ENCODE results near the gene FLT4.

The FLT4 gene

GRCh38 chr5:180640861-180641565, 8.4 kb downstream of the FLT4 start:
- no peak for DNase-seq

GRCh38 chr5:180640611-180640860, 8.9 kb downstream of the FLT4 start:
- no peak for DNase-seq

GRCh38 chr5:180639741-180640610, 9.4 kb downstream of the FLT4 start:
- no peak for DNase-seq

GRCh38 chr5:180639287-180639686, 10.1 kb downstream of the FLT4 start:
- DNase-seq, result no peak

GRCh38 chr5:180637962-180638680, 11.3 kb downstream of the FLT4 start:
- no peak for DNase-seq

- DNase-seq, result no peak
These were observed 12.9 kb downstream of the FLT4 start for GRCh38 chr5:180636403-180637075.

- no peak for DNase-seq
These were observed 13.4 kb downstream of the FLT4 start for GRCh38 chr5:180636016-180636402.

- DNase-seq, result no peak
These were observed 15.9 kb downstream of the FLT4 start for GRCh38 chr5:180633283-180634177.

- DNase-seq, result no peak
These were observed 16.6 kb downstream of the FLT4 start for GRCh38 chr5:180632768-180633167.

- DNase-seq, result no peak
These were observed 17.6 kb downstream of the FLT4 start for GRCh38 chr5:180631549-180632383.

GRCh38 chr5:180630426-180630825, 19.0 kb downstream of the FLT4 start:
- DNase-seq, result no peak

GRCh38 chr5:180629831-180630382, 19.5 kb downstream of the FLT4 start:
- DNase-seq, result no peak

GRCh38 chr5:180628827-180629750, 20.3 kb downstream of the FLT4 start:
- DNase-seq, result no peak

- no peak for DNase-seq
These were observed 21.2 kb downstream of the FLT4 start for GRCh38 chr5:180628211-180628610.

GRCh38 chr5:180627386-180628120, 21.8 kb downstream of the FLT4 start:
- no peak for DNase-seq

GRCh38 chr5:180626661-180627385, 22.6 kb downstream of the FLT4 start:
- no peak for DNase-seq

- DNase-seq, result no peak
These were observed 23.4 kb downstream of the FLT4 start for GRCh38 chr5:180625791-180626660.

Measured in activated CD8-positive, alpha-beta memory T cell treated with anti-CD3 and anti-CD28 coated beads for 24 hours (primary cell).